ENCODE measurements around the gene TBC1D2B. TPM values are rescaled to one million over a fixed set of nuclear protein-coding genes. Genes with fewer than 3 reads are reported as not detected.
"Not testable (repeated sequence)": the region's sequence is repeated elsewhere in the genome, so short reads cannot be mapped to it uniquely, and the experiment has no call there.

The TBC1D2B gene
- polyA plus RNA-seq, 3 donors = 5.9 to 53.3 (median 6.2) TPM

DNA sequence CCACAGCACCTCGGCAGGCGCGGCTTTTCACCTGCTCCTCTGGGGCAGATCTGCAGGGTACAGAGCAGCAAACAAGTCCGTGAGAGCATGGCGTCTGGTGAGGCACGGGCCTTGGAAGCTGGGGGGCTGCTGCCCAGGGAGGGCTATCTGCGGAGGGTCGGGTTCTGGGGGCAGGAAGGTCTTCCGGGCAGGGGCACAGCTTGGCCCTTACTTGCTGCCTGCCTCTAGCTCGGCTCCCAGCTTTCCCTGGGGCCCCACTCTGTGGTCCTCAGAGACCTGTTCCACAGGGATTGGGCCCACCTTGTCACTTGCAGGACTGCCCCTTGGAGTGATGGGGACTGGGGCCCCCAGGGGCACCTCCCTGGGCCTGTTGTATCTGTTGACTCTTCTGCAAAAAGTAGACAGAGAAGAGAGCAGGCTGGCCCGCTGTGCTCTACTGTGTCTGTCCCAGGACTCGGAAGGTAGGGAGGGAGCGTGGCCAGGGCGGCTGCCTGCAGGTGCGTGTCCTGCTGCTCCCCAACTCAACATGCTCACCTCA lies 84.1 kb downstream of the TBC1D2B start:
- no peak overlapping the region for H3K9ac ChIP-seq (ENCODE audit: insufficient read depth, low read length, poor library complexity, severe bottlenecking)
- no peaks in the 10 kb centered on the region for H3K4me1 ChIP-seq (ENCODE audit: control insufficient read depth in 1 of 2, insufficient read depth in 2 of 2, low read length in 2 of 2)
- TF ChIP-seq, protein P1, sequence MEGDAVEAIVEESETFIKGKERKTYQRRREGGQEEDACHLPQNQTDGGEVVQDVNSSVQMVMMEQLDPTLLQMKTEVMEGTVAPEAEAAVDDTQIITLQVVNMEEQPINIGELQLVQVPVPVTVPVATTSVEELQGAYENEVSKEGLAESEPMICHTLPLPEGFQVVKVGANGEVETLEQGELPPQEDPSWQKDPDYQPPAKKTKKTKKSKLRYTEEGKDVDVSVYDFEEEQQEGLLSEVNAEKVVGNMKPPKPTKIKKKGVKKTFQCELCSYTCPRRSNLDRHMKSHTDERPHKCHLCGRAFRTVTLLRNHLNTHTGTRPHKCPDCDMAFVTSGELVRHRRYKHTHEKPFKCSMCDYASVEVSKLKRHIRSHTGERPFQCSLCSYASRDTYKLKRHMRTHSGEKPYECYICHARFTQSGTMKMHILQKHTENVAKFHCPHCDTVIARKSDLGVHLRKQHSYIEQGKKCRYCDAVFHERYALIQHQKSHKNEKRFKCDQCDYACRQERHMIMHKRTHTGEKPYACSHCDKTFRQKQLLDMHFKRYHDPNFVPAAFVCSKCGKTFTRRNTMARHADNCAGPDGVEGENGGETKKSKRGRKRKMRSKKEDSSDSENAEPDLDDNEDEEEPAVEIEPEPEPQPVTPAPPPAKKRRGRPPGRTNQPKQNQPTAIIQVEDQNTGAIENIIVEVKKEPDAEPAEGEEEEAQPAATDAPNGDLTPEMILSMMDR (IDR thresholded peaks at IDR 0.05) = no peak
- no peak for DNase-seq
- H3K4me3 ChIP-seq (replicated peaks in 1 of 3; ENCODE audit: low read depth in 2 of 3, low read length in 3 of 3) = no peak overlapping the region
- no peak overlapping the region for H3K4me2 ChIP-seq (replicated peaks; ENCODE audit: extremely low read depth, low read length, poor library complexity, severe bottlenecking)
- H3K27ac ChIP-seq (ENCODE audit: low read depth in 1 of 2, low read length in 2 of 2) = no peak overlapping the region
- Mint-ChIP-seq H3K27ac (peak overlapping the region in 1 of 7 donors; percentile 58), H3K4me1 (peaks cover 2% of the 10 kb centered on the region), H3K4me3 (no peak overlapping the region), H3K9me3 (no peaks in the 10 kb centered on the region), H3K27me3 (ENCODE audit: low read depth in 3 of 3) (peaks cover 2 to 3% (median 3%) of the 10 kb centered on the region in 3 donors), H3K36me3 (peaks cover 37 to 51% of the 10 kb centered on the region in 2 donors)
- H4K20me1 ChIP-seq (ENCODE audit: insufficient read depth, low read length) = peaks cover under 1% of the 10 kb centered on the region
- peaks cover 26 to 35% of the 10 kb centered on the region in 2 donors for H3K36me3 ChIP-seq (replicated peaks in 1 of 2; ENCODE audit: control insufficient read depth in 1 of 2, insufficient read depth in 2 of 2, low read length in 2 of 2)
- intact Hi-C loops (cut with micrococcal nuclease) = no loop called here
- no peaks in the 10 kb centered on the region for H3K9me3 ChIP-seq (replicated peaks in 1 of 2; ENCODE audit: control insufficient read depth in 1 of 2, insufficient read depth in 1 of 2, low read length in 2 of 2)
- H3K27me3 ChIP-seq (ENCODE audit: control insufficient read depth in 2 of 2, insufficient read depth in 2 of 2, low read length in 2 of 2) = no peaks in the 10 kb centered on the region
- 97% methylated on average over 7 of the region's 15 CpGs for WGBS (ENCODE audit: insufficient coverage)
- no peak overlapping the region for H2AFZ ChIP-seq (ENCODE audit: insufficient read depth, low read depth, low read length, poor library complexity, severe bottlenecking)
- H3K79me2 ChIP-seq (ENCODE audit: insufficient read depth, low read length) = no peaks in the 10 kb centered on the region

DNA sequence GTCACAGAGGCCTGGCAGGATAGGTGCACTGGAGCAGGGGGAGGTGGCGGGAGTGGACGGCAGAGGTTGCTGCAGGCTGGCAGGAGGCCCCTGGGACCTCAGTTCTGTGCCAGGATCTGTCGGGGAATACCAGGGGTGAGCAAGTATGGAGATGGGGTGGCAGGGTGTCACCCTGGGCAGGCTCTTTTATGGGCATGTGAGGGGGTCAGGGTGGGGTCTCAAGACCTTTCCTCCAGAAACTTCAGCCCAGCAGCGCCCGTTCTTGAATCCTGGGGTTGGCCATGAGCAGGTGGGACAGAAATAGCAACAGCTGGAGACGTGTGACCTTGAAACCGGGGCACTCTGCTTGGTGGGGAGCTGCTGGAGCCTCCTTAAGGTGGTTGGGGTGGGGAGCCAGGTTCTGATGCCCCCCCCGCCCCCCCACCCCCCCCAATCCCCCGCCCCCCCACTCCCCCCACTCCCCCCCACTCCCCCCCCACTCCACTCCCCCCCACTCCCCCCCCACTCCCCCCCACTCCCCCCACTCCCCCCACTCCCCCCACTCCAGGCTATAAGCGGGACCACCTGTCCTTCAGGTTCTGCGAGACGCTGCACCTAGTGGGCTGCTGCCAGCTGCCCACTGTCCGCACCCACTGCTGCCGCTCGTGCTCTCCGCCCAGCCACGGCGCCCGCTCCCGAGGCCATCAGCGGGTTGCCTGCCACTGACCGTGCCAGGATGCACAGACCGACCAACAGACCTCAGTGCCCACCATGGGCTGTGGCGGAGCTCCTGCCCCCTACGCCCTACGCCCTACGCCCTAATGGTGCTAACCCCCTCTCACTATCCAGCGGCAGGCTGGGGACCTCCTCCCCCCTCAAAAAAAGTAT lies 84.9 kb downstream of the TBC1D2B start:
- H3K4me2 ChIP-seq (replicated peaks; ENCODE audit: extremely low read depth, low read length, poor library complexity, severe bottlenecking) = no peak overlapping the region
- TF ChIP-seq, protein P1 (IDR thresholded peaks at IDR 0.05) = no peak
- H3K79me2 ChIP-seq (ENCODE audit: insufficient read depth, low read length) = no peaks in the 10 kb centered on the region
- no peaks in the 10 kb centered on the region for H3K27me3 ChIP-seq (ENCODE audit: control insufficient read depth in 2 of 2, insufficient read depth in 2 of 2, low read length in 2 of 2)
- WGBS (ENCODE audit: insufficient coverage) = 94% methylated on average over 16 of the region's 28 CpGs
- intact Hi-C loops (cut with micrococcal nuclease) = no loop called here
- no peaks in the 10 kb centered on the region for H3K9me3 ChIP-seq (replicated peaks in 1 of 2; ENCODE audit: control insufficient read depth in 1 of 2, insufficient read depth in 1 of 2, low read length in 2 of 2)
- Mint-ChIP-seq H3K27me3 (ENCODE audit: low read depth in 3 of 3) (peaks cover 2 to 3% (median 3%) of the 10 kb centered on the region in 3 donors), H3K27ac (no peak overlapping the region), H3K4me3 (no peak overlapping the region), H3K9me3 (no peaks in the 10 kb centered on the region), H3K36me3 (peaks cover 28 to 43% of the 10 kb centered on the region in 2 donors), H3K4me1 (peaks cover 2% of the 10 kb centered on the region)
- no peaks in the 10 kb centered on the region for H4K20me1 ChIP-seq (ENCODE audit: insufficient read depth, low read length)
- H2AFZ ChIP-seq (ENCODE audit: insufficient read depth, low read depth, low read length, poor library complexity, severe bottlenecking) = no peak overlapping the region
- no peaks in the 10 kb centered on the region for H3K4me1 ChIP-seq (ENCODE audit: control insufficient read depth in 1 of 2, insufficient read depth in 2 of 2, low read length in 2 of 2)
- H3K9ac ChIP-seq (ENCODE audit: insufficient read depth, low read length, poor library complexity, severe bottlenecking) = no peak overlapping the region
- peaks cover 17 to 27% of the 10 kb centered on the region in 2 donors for H3K36me3 ChIP-seq (replicated peaks in 1 of 2; ENCODE audit: control insufficient read depth in 1 of 2, insufficient read depth in 2 of 2, low read length in 2 of 2)
- DNase-seq = no peak
- no peak overlapping the region for H3K4me3 ChIP-seq (replicated peaks in 1 of 3; ENCODE audit: low read depth in 2 of 3, low read length in 3 of 3)
- H3K27ac ChIP-seq (ENCODE audit: low read depth in 1 of 2, low read length in 2 of 2) = no peak overlapping the region

DNA sequence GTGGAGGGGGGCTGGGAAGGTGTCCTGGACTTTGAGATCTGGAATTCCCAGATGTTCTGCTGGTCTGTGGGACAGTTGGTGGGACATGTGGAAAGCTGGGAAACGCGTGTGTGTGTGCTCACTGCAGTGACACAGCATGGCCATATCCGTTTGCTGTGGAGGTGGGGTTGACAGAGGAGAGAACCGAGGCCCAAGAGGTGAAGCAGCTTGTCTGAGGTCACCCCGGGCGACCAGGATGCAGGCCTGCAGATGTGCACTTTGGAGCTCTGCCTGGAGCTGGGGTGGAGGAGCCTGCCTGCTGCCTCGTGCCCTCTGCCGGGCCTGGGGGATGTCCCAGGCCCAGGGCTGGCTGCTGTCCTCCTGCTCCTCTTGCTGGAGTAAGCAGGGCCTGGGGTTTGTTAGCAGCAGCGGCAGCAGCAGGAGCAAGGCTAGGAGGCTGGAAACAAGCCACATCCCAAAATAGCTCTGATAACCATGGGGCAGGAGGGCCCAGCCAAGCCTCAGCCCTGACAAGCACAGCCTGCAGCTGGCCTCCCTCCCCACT lies 85.8 kb downstream of the TBC1D2B start:
- H3K4me1 ChIP-seq (ENCODE audit: control insufficient read depth in 1 of 2, insufficient read depth in 2 of 2, low read length in 2 of 2); H3K4me2 ChIP-seq (replicated peaks; ENCODE audit: extremely low read depth, low read length, poor library complexity, severe bottlenecking); H3K9me3 ChIP-seq (replicated peaks in 1 of 2; ENCODE audit: control insufficient read depth in 1 of 2, insufficient read depth in 1 of 2, low read length in 2 of 2); H3K4me3 Mint-ChIP-seq; H3K9ac ChIP-seq (ENCODE audit: insufficient read depth, low read length, poor library complexity, severe bottlenecking); H3K4me1 Mint-ChIP-seq; H3K27ac ChIP-seq (ENCODE audit: low read depth in 1 of 2, low read length in 2 of 2); DNase-seq; H3K27me3 ChIP-seq (ENCODE audit: control insufficient read depth in 2 of 2, insufficient read depth in 2 of 2, low read length in 2 of 2); H2AFZ ChIP-seq (ENCODE audit: insufficient read depth, low read depth, low read length, poor library complexity, severe bottlenecking); intact Hi-C loops (cut with micrococcal nuclease); H3K27me3 Mint-ChIP-seq (ENCODE audit: low read depth in 3 of 3); H3K9me3 Mint-ChIP-seq; H3K79me2 ChIP-seq (ENCODE audit: insufficient read depth, low read length); H4K20me1 ChIP-seq (ENCODE audit: insufficient read depth, low read length); H3K4me3 ChIP-seq (replicated peaks in 1 of 3; ENCODE audit: low read depth in 2 of 3, low read length in 3 of 3): not testable (repeated sequence)
- WGBS (ENCODE audit: insufficient coverage) = 77% methylated on average over 3 of the region's 9 CpGs
- H3K36me3 ChIP-seq (replicated peaks in 1 of 2; ENCODE audit: control insufficient read depth in 1 of 2, insufficient read depth in 2 of 2, low read length in 2 of 2) = peaks cover 10 to 18% of the 10 kb centered on the region in 2 donors
- H3K36me3 Mint-ChIP-seq = peaks cover 20 to 34% of the 10 kb centered on the region in 2 donors
- H3K27ac Mint-ChIP-seq = peak overlapping the region in 2 of 7 donors; percentile 13 to 35

All from CD14-positive monocyte (primary cell).